Measurements from ENCODE around the gene SOCS3. TPM values are rescaled to one million over a fixed set of nuclear protein-coding genes. Genes with fewer than 3 reads are reported as not detected.

The SOCS3 gene
- total RNA-seq, 2 donors from 2014 or later = 39.9 to 56.8 TPM

DNA sequence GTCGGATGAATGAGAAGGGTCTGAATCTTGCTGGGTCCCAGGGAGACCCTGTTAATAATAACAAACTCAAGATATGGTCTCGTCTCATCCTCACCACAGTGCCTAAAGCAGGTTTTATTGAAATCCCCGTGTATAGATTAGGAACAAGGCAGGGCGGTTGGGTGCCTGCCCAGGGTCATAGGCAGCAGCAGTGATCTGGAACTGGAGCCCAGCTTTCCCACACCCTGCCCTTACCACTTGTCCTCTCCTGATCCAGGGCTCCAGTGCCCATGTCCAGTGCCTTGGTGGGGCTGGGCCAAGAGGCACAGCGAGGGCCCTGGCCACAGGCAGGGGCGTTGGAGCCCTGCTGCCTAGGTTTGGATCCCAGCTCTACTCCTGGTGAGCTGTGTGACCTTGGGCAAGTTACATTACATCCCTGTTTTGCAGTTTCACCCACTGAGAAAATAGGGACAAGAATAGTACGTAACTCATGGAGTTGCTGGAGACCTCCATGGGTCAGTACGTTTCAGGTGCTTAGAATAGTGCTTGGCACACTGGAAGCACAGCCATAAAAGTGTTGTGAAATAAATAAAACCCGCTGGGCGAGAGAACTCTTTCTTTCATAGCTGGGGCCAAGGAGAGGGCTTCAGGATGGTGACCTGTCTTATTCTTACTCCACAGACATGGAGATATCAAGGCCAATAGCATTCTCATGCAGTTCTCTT, 13.9 kb downstream of the SOCS3 start:
- Histone ChIP-seq H3K4me3 (no peak overlapping the region), H3K27me3 (no peaks in the 10 kb centered on the region), H3K4me1 (peaks cover 0 to 55% of the 10 kb centered on the region in 2 donors), H3K36me3 (no peaks in the 10 kb centered on the region), H3K9me3 (no peaks in the 10 kb centered on the region), H3K27ac (no peak overlapping the region)
- no peak for TF ChIP-seq CTCF (IDR thresholded peaks at IDR 0.05)
- DNase-seq (ENCODE audit: low spot score) = no peak

DNA sequence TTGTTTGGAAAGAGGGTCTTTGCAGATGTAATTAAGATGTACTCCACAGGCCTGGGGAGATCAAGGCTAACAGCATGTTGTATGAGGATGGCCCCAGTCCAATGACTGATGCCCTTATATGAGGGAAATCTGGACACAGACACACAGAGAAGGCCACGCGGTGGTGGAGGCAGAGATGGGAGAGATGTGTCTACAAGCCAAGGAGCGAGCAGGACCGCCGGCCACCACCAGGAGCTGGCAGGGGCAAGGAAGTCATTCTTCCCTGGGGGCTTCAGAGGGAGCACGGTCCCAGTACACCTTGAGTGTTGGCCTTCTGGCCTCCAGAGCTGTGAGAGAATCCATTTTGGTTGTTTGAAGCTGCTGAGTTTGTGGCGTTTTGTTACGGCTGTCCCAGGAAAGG, 14.7 kb downstream of the SOCS3 start:
- no peaks in the 10 kb centered on the region for H3K27me3 ChIP-seq
- no peak for TF ChIP-seq CTCF (IDR thresholded peaks at IDR 0.05)
- no peak for DNase-seq (ENCODE audit: low spot score)
- H3K9me3 ChIP-seq = no peaks in the 10 kb centered on the region
- H3K4me3 ChIP-seq = no peak overlapping the region
- H3K27ac ChIP-seq = no peak overlapping the region
- H3K4me1 ChIP-seq = peaks cover 0 to 55% of the 10 kb centered on the region in 2 donors
- no peaks in the 10 kb centered on the region for H3K36me3 ChIP-seq

- no peak for DNase-seq (ENCODE audit: low spot score)
- no peak overlapping the region for H3K4me3 ChIP-seq
- H3K27ac ChIP-seq = no peak overlapping the region
- H3K4me1 ChIP-seq = peaks cover 0 to 50% of the 10 kb centered on the region in 2 donors
- no peaks in the 10 kb centered on the region for H3K9me3 ChIP-seq
- H3K27me3 ChIP-seq = no peaks in the 10 kb centered on the region
- no peak for TF ChIP-seq CTCF (IDR thresholded peaks at IDR 0.05)
- no peaks in the 10 kb centered on the region for H3K36me3 ChIP-seq
Observed at GRCh38 chr17:78344666-78345065, 15.2 kb downstream of the SOCS3 start.

DNA sequence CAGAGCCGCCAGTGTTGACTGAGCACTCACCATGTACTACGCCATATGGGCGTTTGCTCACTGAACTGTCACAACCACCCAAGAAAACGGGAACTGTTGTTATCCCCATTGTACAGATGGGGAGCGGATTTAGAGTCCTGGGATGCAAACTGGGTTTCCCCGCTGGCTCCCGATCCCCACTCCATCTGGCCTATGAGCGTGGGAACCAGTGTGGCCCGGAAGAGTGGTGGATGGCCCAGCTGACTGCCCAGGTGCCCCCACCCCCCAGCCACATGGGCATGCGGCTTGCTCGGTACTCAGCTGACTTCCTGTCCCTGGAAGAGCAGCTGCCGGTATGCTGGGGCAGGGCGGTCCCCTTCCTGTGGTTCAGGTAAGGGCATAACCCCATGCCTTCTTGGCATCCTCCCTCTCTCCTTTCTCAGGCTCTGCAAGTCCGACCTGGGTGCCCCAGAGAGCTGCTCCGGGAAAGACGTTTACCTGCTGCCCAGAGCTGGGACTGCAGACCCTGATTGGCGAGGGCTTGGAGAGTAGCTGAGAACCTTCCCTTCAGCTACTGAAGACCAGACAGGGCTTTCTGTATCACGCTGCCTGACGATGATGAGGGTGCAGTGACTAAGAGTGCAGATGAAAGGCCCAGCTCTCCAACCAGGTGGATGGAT, 16.2 kb downstream of the SOCS3 start:
- no peak for DNase-seq (ENCODE audit: low spot score)
- peaks cover 0 to 49% of the 10 kb centered on the region in 2 donors for H3K4me1 ChIP-seq

DNA sequence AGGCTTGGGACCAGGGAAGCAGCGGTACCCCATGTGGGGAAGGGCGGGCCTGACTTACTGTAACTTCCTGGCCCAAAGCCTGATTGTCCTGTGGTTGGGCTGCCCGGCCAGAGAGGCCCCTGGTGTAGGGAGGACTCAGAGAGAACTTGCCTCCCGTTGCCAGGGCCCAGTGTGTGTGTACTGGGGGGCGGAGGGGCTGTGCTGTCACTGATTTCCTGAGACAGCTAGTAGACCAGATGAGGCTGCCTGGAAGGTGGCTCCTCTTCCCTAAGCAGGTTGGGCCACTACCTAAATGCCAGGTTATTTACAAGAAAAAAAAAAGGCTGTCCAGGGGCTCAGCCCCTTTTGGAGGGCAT, 16.7 kb downstream of the SOCS3 start:
- peak; percentile 89 for DNase-seq (ENCODE audit: low spot score)
- H3K27me3 ChIP-seq = no peaks in the 10 kb centered on the region

More for the DNA sequence above, 16.2 kb downstream of the SOCS3 start:
- H3K27ac ChIP-seq = peak overlapping the region; percentile 89 to 91
- no peak for TF ChIP-seq CTCF (IDR thresholded peaks at IDR 0.05)
- H3K4me3 ChIP-seq = no peak overlapping the region
- no peaks in the 10 kb centered on the region for H3K27me3 ChIP-seq
- H3K9me3 ChIP-seq = no peaks in the 10 kb centered on the region
- no peaks in the 10 kb centered on the region for H3K36me3 ChIP-seq

More for the DNA sequence above, 16.7 kb downstream of the SOCS3 start:
- H3K36me3 ChIP-seq = no peaks in the 10 kb centered on the region
- TF ChIP-seq CTCF (IDR thresholded peaks at IDR 0.05) = no peak
- H3K4me3 ChIP-seq = no peak overlapping the region
- H3K9me3 ChIP-seq = no peaks in the 10 kb centered on the region
- H3K4me1 ChIP-seq = peaks cover 0 to 47% of the 10 kb centered on the region in 2 donors
- H3K27ac ChIP-seq = peak overlapping the region; percentile 89 to 91

Data from right atrium auricular region (tissue), 2 donors.